NB4 (cell line): ENCODE results near the gene PNPLA2.

Experiments
- CTCF ChIP-seq: IDR thresholded peaks from one replicate; pipeline ENCODE4 v1.5.1; 2012; ENCODE audit warnings: low read depth, low read length
- MYC ChIP-seq: IDR thresholded peaks from 2 replicates; pipeline ENCODE4 v1.6.1; 2011; ENCODE audit warnings: low read depth, low read length
- POLR2A ChIP-seq: IDR thresholded peaks from 2 replicates; pipeline ENCODE4 v1.6.1; 2011; ENCODE audit warnings: mild to moderate bottlenecking; ENCODE audit not compliant: insufficient read length; ENCODE audit errors: extremely low read depth

GRCh38 chr11:849104-849824 is 30.6 kb downstream of the PNPLA2 start:
- no peak for TF ChIP-seq CTCF
- TF ChIP-seq POLR2A, result no peak
- TF ChIP-seq MYC, result no peak
